B cell (primary cell): ENCODE results near the gene AP4S1. TPM values are rescaled to one million over a fixed set of nuclear protein-coding genes. Genes with fewer than 3 reads are reported as not detected.

Experiments
- ATAC-seq: fragments of 200-7000 bp; cut with Tn5 transposase; one replicate; pipeline ENCODE4 v1.10.0; 2021; ENCODE audit warnings: low read depth, mild to moderate bottlenecking, moderate number of reproducible peaks, moderate library complexity
- CTCF ChIA-PET: fragments of 350-600 bp; sonication (Branson Sonifier 250); formaldehyde crosslinking; loops from one replicate; lab custom pipeline; 2021; ENCODE audit warnings: antibody characterized with exemption, inconsistent platforms; lab: Charles Lee
- POLR2A ChIA-PET: fragments of 350-600 bp; sonication (Branson Sonifier 250); formaldehyde crosslinking; loops from one replicate; lab custom pipeline; 2021; ENCODE audit warnings: antibody characterized with exemption; lab: Charles Lee
- DNase-seq: peaks from one replicate; pipeline ENCODE4 v3.0.0; 2013
- H2AFZ ChIP-seq: 2 replicates; pipeline ENCODE4 v1.6.1; 2012; ENCODE audit warnings: mild to moderate bottlenecking, low read depth, low read length; ENCODE audit not compliant: insufficient read depth, poor library complexity, severe bottlenecking
- H3K27ac ChIP-seq, 2 donors: 1 replicate in 1 of 2; 2 replicates in 1 of 2; pipeline ENCODE4 v1.5.1; 2012 to 2013; ENCODE audit warnings: low read length in 2 of 2, mild to moderate bottlenecking in 2 of 2, moderate library complexity in 1 of 2
- H3K27me3 ChIP-seq, 4 experiments: fragments of 200-600 bp in 1 of 4; sonication (generic) in 1 of 4; replicated peaks in 1 of 4; 1 replicate in 2 of 4; 2 replicates in 2 of 4; pipeline versions ENCODE4 v1.6.1 to v1.7.0; 2013 to 2016; ENCODE audit warnings: low read length in 3 of 4, mild to moderate bottlenecking in 2 of 4, mixed read lengths in 1 of 4, moderate library complexity in 1 of 4; ENCODE audit not compliant: insufficient read depth in 4 of 4, control insufficient read depth in 3 of 4; ENCODE audit errors: control extremely low read depth in 1 of 4
- H3K36me3 ChIP-seq, 2 experiments: replicated peaks in 1 of 2; 1 replicate in 1 of 2; 2 replicates in 1 of 2; pipeline versions ENCODE4 v1.6.1 to v1.7.1; 2013; ENCODE audit warnings: low read length in 1 of 2; ENCODE audit not compliant: insufficient read depth in 2 of 2, control insufficient read depth in 1 of 2; ENCODE audit errors: control extremely low read depth in 1 of 2, extremely low read depth in 1 of 2
- H3K4me1 ChIP-seq, 2 donors: fragments of 200-600 bp in 1 of 2; sonication (generic) in 1 of 2; 1 replicate in 1 of 2; 2 replicates in 1 of 2; pipeline versions ENCODE4 v1.5.1 to v1.6.1; 2013 to 2017; ENCODE audit warnings: low read length in 2 of 2; ENCODE audit not compliant: control insufficient read depth in 2 of 2, insufficient read depth in 2 of 2
- H3K4me2 ChIP-seq: replicated peaks from 2 replicates; pipeline ENCODE3; 2012; ENCODE audit warnings: mild to moderate bottlenecking, low read depth, low read length; ENCODE audit not compliant: poor library complexity, severe bottlenecking
- H3K4me3 ChIP-seq, 5 experiments: fragments of 200-600 bp in 1 of 5; sonication (generic) in 1 of 5; 1 replicate in 3 of 5; 2 replicates in 2 of 5; pipeline versions ENCODE4 v1.5.1 to v1.7.0; 2011 to 2016; ENCODE audit warnings: low read length in 4 of 5, mild to moderate bottlenecking in 4 of 5, low read depth in 2 of 5, control low read depth in 1 of 5, moderate library complexity in 1 of 5; ENCODE audit not compliant: insufficient read depth in 1 of 5; ENCODE audit errors: control extremely low read depth in 1 of 5, extremely low read depth in 1 of 5
- H3K79me2 ChIP-seq: fragments of 200-600 bp; sonication (generic); one replicate; pipeline ENCODE4 v1.6.0; 2016; ENCODE audit warnings: low read length; ENCODE audit not compliant: control insufficient read depth, insufficient read depth
- H3K9ac ChIP-seq: fragments of 200-600 bp; sonication (generic); 2 replicates; pipeline ENCODE4 v1.6.1; 2017; ENCODE audit warnings: mild to moderate bottlenecking, low read length, moderate library complexity
- H3K9me3 ChIP-seq, 3 donors: one replicate each; pipeline versions ENCODE4 v1.6.1 to v1.7.1; 2013; ENCODE audit warnings: low read length in 2 of 3; ENCODE audit not compliant: control insufficient read depth in 2 of 3, insufficient read depth in 1 of 3; ENCODE audit errors: control extremely low read depth in 1 of 3
- H4K20me1 ChIP-seq: 2 replicates; pipeline ENCODE4 v1.6.0; 2012; ENCODE audit warnings: mild to moderate bottlenecking, low read length; ENCODE audit not compliant: insufficient read depth, control insufficient read depth, poor library complexity, severe bottlenecking
- H3K27ac Mint-ChIP-seq: one replicate; pipeline ENCODE4 v1.8.0; 2021; ENCODE audit warnings: mixed read lengths
- H3K27me3 Mint-ChIP-seq: one replicate; pipeline ENCODE4 v1.8.0; 2021; ENCODE audit warnings: mixed read lengths
- H3K4me1 Mint-ChIP-seq: one replicate; pipeline ENCODE4 v1.8.0; 2021; ENCODE audit warnings: mixed read lengths
- H3K4me3 Mint-ChIP-seq: one replicate; pipeline ENCODE4 v1.8.0; 2021; ENCODE audit warnings: mixed read lengths
- H3K9me3 Mint-ChIP-seq: one replicate; pipeline ENCODE4 v1.8.0; 2022; ENCODE audit warnings: mixed read lengths; ENCODE audit not compliant: insufficient read depth
- EZH2 ChIP-seq: IDR thresholded peaks from 2 replicates; pipeline ENCODE4 v1.6.1; 2012; ENCODE audit warnings: borderline replicate concordance, low read depth, mild to moderate bottlenecking, moderate library complexity, low read length; ENCODE audit not compliant: insufficient read depth, poor library complexity, severe bottlenecking
- WGBS: methylation state at CpG from one replicate; pipeline ENCODE4 v1.1.5; 2013; ENCODE audit warnings: missing lambda C conversion rate; ENCODE audit not compliant: insufficient coverage; 5-methylcytosine and 5-hydroxymethylcytosine counted together
- intact Hi-C: fragments of 100-400 bp; cut with micrococcal nuclease; formaldehyde crosslinking; loops from one replicate; pipeline ENCODE4 v1.10.0; 2022
- polyA plus RNA-seq: library from polyadenylated mRNA; depleted of rRNA; stranded (reverse); fragments of >200 nt; gene quantifications from 2 replicates; pipeline ENCODE4 v1.2.3, GENCODE V29; 2012
- total RNA-seq, 2 donors: library from RNA; stranded (reverse); fragments of 120-200 nt in 1 of 2; gene quantifications; 1 replicate in 1 of 2; 2 replicates in 1 of 2; pipeline versions ENCODE4 v1.2.3 to v1.2.4, GENCODE V29; 2013 to 2022
- TF ChIP-seq, protein P1 (sequence below): fragments of 200-600 bp; IDR thresholded peaks from one replicate; pipeline ENCODE4 v1.8.0; 2022; ENCODE audit warnings: antibody characterized with exemption, mild to moderate bottlenecking

Gene AP4S1
- total and polyA plus RNA-seq, 2 donors (not counting 1 experiment from before 2014, with no cell fraction given), result 3.4 to 15.9 TPM

DNA sequence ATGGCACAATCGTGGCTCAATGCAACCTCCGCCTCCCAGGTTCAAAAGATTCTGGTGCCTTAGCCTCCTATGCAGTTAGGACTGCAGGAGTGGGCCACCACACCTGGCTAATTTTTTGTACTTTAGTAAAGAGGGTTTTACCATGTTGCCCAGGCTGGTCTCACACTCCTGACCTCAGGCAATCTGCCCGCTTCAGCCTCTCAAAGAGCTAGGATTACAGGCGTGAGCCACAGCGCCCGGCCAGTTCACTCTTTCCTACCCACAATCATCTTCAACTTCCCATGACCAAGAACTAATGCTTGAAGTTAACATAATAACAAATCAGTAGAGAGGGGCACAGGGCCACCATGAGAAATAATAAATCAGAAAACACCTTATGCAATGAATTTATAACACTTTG is 99.8 kb downstream of the AP4S1 start:
- POLR2A ChIA-PET, result no interaction called here
- Histone ChIP-seq H3K4me3 (no peak overlapping the region), H3K79me2 (peaks cover 4% of the 10 kb centered on the region), H3K9me3 (no peaks in the 10 kb centered on the region), H3K9ac (no peak overlapping the region), H3K27ac (no peak overlapping the region), H3K36me3 (peaks cover 0 to 79% of the 10 kb centered on the region in 2 experiments), H3K4me1 (peaks cover 9 to 10% of the 10 kb centered on the region in 2 donors), H4K20me1 (no peaks in the 10 kb centered on the region), H2AFZ (no peak overlapping the region), H3K27me3 (no peaks in the 10 kb centered on the region), H3K4me2 (no peak overlapping the region)
- WGBS, result 100% methylated on average over 1 of the region's 6 CpGs
- TF ChIP-seq, protein P1, sequence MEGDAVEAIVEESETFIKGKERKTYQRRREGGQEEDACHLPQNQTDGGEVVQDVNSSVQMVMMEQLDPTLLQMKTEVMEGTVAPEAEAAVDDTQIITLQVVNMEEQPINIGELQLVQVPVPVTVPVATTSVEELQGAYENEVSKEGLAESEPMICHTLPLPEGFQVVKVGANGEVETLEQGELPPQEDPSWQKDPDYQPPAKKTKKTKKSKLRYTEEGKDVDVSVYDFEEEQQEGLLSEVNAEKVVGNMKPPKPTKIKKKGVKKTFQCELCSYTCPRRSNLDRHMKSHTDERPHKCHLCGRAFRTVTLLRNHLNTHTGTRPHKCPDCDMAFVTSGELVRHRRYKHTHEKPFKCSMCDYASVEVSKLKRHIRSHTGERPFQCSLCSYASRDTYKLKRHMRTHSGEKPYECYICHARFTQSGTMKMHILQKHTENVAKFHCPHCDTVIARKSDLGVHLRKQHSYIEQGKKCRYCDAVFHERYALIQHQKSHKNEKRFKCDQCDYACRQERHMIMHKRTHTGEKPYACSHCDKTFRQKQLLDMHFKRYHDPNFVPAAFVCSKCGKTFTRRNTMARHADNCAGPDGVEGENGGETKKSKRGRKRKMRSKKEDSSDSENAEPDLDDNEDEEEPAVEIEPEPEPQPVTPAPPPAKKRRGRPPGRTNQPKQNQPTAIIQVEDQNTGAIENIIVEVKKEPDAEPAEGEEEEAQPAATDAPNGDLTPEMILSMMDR, result no peak
- no peak for TF ChIP-seq EZH2
- H3K9me3 Mint-ChIP-seq, result no peaks in the 10 kb centered on the region
- no peak overlapping the region for H3K27ac Mint-ChIP-seq
- CTCF ChIA-PET, result no interaction called here
- intact Hi-C loops, result loop anchor here (5.0 kb wide), 1 partner anchor 143 kb away; no protein-coding TSS in a partner anchor
- no peak overlapping the region for H3K4me3 Mint-ChIP-seq
- no peaks in the 10 kb centered on the region for H3K27me3 Mint-ChIP-seq
- DNase-seq (no peak), ATAC-seq (no peak)
- peaks cover 16% of the 10 kb centered on the region for H3K4me1 Mint-ChIP-seq

DNA sequence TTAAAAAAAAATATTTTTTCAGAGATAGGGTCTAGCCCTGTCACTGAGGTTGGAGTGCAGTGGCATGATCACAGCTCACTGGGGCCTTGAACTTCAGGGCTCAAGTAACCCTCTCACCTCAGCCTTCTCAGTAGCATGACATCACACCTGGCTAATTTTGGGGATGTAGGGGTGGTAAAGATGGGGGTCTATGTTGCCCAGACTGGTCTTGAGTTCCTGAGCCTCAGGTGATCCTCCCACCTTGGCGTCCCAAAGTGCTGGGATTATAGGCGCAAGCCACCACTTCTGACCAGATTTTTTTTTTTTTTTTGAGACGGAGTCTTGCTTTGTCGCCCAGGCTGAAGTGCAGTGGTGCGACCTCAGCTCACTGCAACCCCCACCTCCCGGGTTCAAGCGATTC is 101.2 kb downstream of the AP4S1 start:
- Histone ChIP-seq H3K4me1 (peaks cover 9 to 10% of the 10 kb centered on the region in 2 donors), H2AFZ (no peak overlapping the region), H3K27me3 (no peaks in the 10 kb centered on the region), H3K4me3 (no peak overlapping the region), H3K9ac (no peak overlapping the region), H3K27ac (no peak overlapping the region), H4K20me1 (no peaks in the 10 kb centered on the region), H3K9me3 (no peaks in the 10 kb centered on the region), H3K36me3 (peaks cover 0 to 76% of the 10 kb centered on the region in 2 experiments), H3K4me2 (no peak overlapping the region), H3K79me2 (peaks cover 4% of the 10 kb centered on the region)
- peaks cover 16% of the 10 kb centered on the region for H3K4me1 Mint-ChIP-seq
- no peaks in the 10 kb centered on the region for H3K27me3 Mint-ChIP-seq
- no peak overlapping the region for H3K4me3 Mint-ChIP-seq
- intact Hi-C loops, result loop anchor here (5.0 kb wide), 1 partner anchor 144 kb away; no protein-coding TSS in a partner anchor
- POLR2A ChIA-PET, result no interaction called here
- CTCF ChIA-PET, result no interaction called here
- WGBS, result 100% methylated on average over 4 of the region's 7 CpGs
- no peaks in the 10 kb centered on the region for H3K9me3 Mint-ChIP-seq
- DNase-seq, result no peak
- no peak for ATAC-seq
- no peak overlapping the region for H3K27ac Mint-ChIP-seq
- TF ChIP-seq EZH2, result no peak
- TF ChIP-seq, protein P1, result no peak
